K562 (cell line): ENCODE measurements around the gene KMT5C. TPM values are rescaled to one million over a fixed set of nuclear protein-coding genes. Genes with fewer than 3 reads are reported as not detected.

Experiments
- E2F3 ChIP-seq: fragments of 250-450 bp; sonication (Bioruptor Pico); IDR thresholded peaks from 2 replicates; pipeline ENCODE4 v1.4.0; 2020; ENCODE audit warnings: mild to moderate bottlenecking
- FOXJ2 ChIP-seq: fragments of 200-800 bp; sonication (Bioruptor generic); IDR thresholded peaks from 2 replicates; pipeline ENCODE4 v1.6.1; 2016; ENCODE audit warnings: missing genetic modification characterization, missing compliant biosample characterization
- FOXJ3 ChIP-seq: sonication (generic); formaldehyde crosslinking; IDR thresholded peaks from 2 replicates; pipeline ENCODE4 v1.4.0; 2020; ENCODE audit warnings: mild to moderate bottlenecking, missing genetic modification reagents
- GABPB1 ChIP-seq: sonication (generic); formaldehyde crosslinking; IDR thresholded peaks from 2 replicates; pipeline ENCODE4 v1.8.0; 2022; ENCODE audit warnings: mild to moderate bottlenecking, missing genetic modification reagents
- NFRKB ChIP-seq: fragments of 450-650 bp; IDR thresholded peaks from 2 replicates; pipeline ENCODE4 v1.6.1; 2016; ENCODE audit warnings: low read depth
- NR2C2 ChIP-seq, 2 experiments: fragments of 200-800 bp in 1 of 2; sonication (Bioruptor generic) in 1 of 2; sonication (generic) in 1 of 2; formaldehyde crosslinking in 1 of 2; IDR thresholded peaks; 2 replicates each; pipeline versions ENCODE4 v1.6.1 to v1.8.0; 2016 to 2022; ENCODE audit warnings: mild to moderate bottlenecking in 1 of 2, missing compliant biosample characterization in 1 of 2, missing genetic modification characterization in 1 of 2, missing genetic modification reagents in 1 of 2
- RBM22 ChIP-seq: fragments of 200-400 bp; formaldehyde crosslinking; IDR thresholded peaks from 2 replicates; pipeline ENCODE4 v1.6.1; 2018; ENCODE audit warnings: low read length, low read depth; ENCODE audit not compliant: poor library complexity, severe bottlenecking
- SIN3A ChIP-seq, 2 experiments: fragments of 150-350 bp in 1 of 2; IDR thresholded peaks; 2 replicates each; pipeline ENCODE4 v1.6.1; 2011 to 2016; ENCODE audit warnings: borderline replicate concordance in 2 of 2, low read depth in 2 of 2, low read length in 2 of 2, mild to moderate bottlenecking in 2 of 2, moderate library complexity in 2 of 2; ENCODE audit not compliant: control insufficient read depth in 1 of 2
- TEAD4 ChIP-seq, 2 experiments: sonication (generic) in 1 of 2; formaldehyde crosslinking in 1 of 2; IDR thresholded peaks; 2 replicates each; pipeline versions ENCODE4 v1.6.1 to v1.8.0; 2012 to 2022; ENCODE audit warnings: borderline replicate concordance in 1 of 2, inconsistent platforms in 1 of 2, low read length in 1 of 2, mild to moderate bottlenecking in 1 of 2, missing genetic modification reagents in 1 of 2
- ZNF239 ChIP-seq: fragments of 250-450 bp; sonication (Bioruptor Pico); IDR thresholded peaks from 2 replicates; pipeline ENCODE4 v1.4.0; 2020; ENCODE audit warnings: mild to moderate bottlenecking
- ZNF324 ChIP-seq: fragments of 250-450 bp; sonication (Bioruptor Pico); IDR thresholded peaks from 2 replicates; pipeline ENCODE4 v1.4.0; 2020; ENCODE audit warnings: mild to moderate bottlenecking
- polyA plus RNA-seq, 8 experiments: library from polyadenylated mRNA; depleted of rRNA in 4 of 8; stranded (reverse) in 5 of 8; unstranded in 3 of 8; fragments of >200 nt; fragmentation: Nextera tagmentation in 2 of 8; fragmentation: Illumina TruSeq in 1 of 8; extraction: Ambion mirVana in 2 of 8; extraction: Trizol in 1 of 8; gene quantifications; 2 replicates each; pipeline versions ENCODE4 v1.2.1 to v1.2.3, GENCODE V29; 2011 to 2014; ENCODE audit warnings: inconsistent platforms in 1 of 8, missing spikeins in 1 of 8
- total RNA-seq, 7 experiments: library from RNA; depleted of rRNA in 6 of 7; stranded (reverse); fragments of >200 nt in 6 of 7; fragmentation: Illumina TruSeq in 2 of 7; extraction: Trizol in 2 of 7; gene quantifications; 2 replicates each; pipeline versions ENCODE4 v1.2.1 to v1.2.3, GENCODE V29; 2011 to 2021; ENCODE audit warnings: low replicate concordance in 1 of 7
- TF ChIP-seq, protein P1 (sequence below), 3 experiments: fragments of 200-800 bp in 1 of 3; fragments of 250-450 bp in 1 of 3; fragments of 450-650 bp in 1 of 3; sonication (Bioruptor Pico) in 1 of 3; sonication (Bioruptor generic) in 1 of 3; formaldehyde crosslinking in 1 of 3; IDR thresholded peaks; 2 replicates each; pipeline versions ENCODE4 v1.6.1 to v1.8.0; 2016 to 2022; ENCODE audit warnings: mild to moderate bottlenecking in 2 of 3, missing genetic modification characterization in 2 of 3, missing compliant biosample characterization in 1 of 3, moderate library complexity in 1 of 3
- TF ChIP-seq, protein P2 (sequence below): fragments of 250-450 bp; sonication (Bioruptor Pico); IDR thresholded peaks from 2 replicates; pipeline ENCODE4 v1.4.0; 2020; ENCODE audit warnings: borderline replicate concordance
- TF ChIP-seq, protein P3 (sequence below): IDR thresholded peaks from 3 replicates; pipeline ENCODE4 v1.6.1; 2011; ENCODE audit warnings: borderline replicate concordance, mild to moderate bottlenecking, moderate library complexity; ENCODE audit not compliant: insufficient read length; ENCODE audit errors: extremely low read depth

Gene KMT5C
- total and polyA plus RNA-seq, 9 of the 15 experiments (the other 6 are each of a cell fraction or from before 2014, with no cell fraction given): 0.15 to 53.5 (median 16.6) TPM

DNA sequence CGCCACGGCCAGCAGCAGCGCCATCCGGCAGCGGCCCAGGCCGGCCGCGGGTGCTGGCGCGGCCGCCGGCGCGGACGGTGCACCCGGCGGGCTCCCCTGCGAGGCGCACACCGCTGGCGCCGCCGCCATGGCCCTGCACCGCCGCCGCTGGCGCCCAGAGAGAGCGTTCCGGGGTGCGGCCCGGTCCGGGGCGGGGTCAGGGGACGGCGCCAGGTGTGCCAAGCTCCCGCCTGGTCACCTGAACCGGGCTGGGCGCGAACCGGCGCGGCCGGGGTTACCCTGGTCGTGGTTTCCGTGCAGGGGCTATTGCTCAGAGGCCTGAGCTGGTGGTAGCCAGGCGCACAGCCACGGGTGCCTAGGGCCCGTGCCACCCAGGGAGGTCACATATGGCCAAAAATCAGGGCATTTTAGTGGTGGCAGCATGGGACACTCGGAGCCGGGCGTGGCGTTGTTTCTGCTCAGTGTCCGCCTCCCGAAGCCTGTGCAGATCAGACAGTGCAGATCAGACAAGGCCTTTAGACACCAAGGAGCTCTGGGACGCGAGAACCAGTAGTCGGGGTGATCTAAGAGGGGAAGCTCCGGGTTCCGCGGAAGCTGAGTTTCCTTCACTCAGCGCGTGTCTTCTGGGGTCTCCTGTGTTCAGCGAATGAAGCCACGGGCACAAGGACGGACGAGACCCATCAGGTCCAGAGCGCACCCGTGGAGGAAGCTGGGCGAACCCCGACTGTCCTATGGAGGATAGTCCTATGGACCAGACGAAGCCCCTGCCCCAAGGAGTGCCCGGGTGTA lies 44.6 kb downstream of the KMT5C start, which contains the start of gene TMEM238 (continued):
- TF ChIP-seq ZNF239 (CRISPR knock-in tag) (no peak), NFRKB (peak; percentile 59; the same call in 1 of the 2 replicates), RBM22 (no peak), E2F3 (CRISPR knock-in tag) (no peak), TEAD4 (IDR thresholded peaks at IDR 0.05; ENCODE audit: low read length) (no peak), TEAD4 (CRISPR knock-in tag; IDR thresholded peaks at IDR 0.05; ENCODE audit: borderline replicate concordance) (no peak), ZNF324 (CRISPR knock-in tag) (no peak), FOXJ3 (CRISPR knock-in tag) (no peak), GABPB1 (CRISPR knock-in tag) (0 out of 2 replicates have a peak, but pooled peaks have one; percentile 30), SIN3A (IDR thresholded peaks at IDR 0.05; ENCODE audit: borderline replicate concordance in 2 of 2, control insufficient read depth in 1 of 2, low read depth in 2 of 2, low read length in 2 of 2) (peak in 1 of 2 experiments; percentile 5; a peak in 1 of 4 replicates), FOXJ2 (no peak), NR2C2 (CRISPR knock-in tag; IDR thresholded peaks at IDR 0.05) (no peak), NR2C2 (tag; IDR thresholded peaks at IDR 0.05) (peak; percentile 47)
- TF ChIP-seq, protein P1, sequence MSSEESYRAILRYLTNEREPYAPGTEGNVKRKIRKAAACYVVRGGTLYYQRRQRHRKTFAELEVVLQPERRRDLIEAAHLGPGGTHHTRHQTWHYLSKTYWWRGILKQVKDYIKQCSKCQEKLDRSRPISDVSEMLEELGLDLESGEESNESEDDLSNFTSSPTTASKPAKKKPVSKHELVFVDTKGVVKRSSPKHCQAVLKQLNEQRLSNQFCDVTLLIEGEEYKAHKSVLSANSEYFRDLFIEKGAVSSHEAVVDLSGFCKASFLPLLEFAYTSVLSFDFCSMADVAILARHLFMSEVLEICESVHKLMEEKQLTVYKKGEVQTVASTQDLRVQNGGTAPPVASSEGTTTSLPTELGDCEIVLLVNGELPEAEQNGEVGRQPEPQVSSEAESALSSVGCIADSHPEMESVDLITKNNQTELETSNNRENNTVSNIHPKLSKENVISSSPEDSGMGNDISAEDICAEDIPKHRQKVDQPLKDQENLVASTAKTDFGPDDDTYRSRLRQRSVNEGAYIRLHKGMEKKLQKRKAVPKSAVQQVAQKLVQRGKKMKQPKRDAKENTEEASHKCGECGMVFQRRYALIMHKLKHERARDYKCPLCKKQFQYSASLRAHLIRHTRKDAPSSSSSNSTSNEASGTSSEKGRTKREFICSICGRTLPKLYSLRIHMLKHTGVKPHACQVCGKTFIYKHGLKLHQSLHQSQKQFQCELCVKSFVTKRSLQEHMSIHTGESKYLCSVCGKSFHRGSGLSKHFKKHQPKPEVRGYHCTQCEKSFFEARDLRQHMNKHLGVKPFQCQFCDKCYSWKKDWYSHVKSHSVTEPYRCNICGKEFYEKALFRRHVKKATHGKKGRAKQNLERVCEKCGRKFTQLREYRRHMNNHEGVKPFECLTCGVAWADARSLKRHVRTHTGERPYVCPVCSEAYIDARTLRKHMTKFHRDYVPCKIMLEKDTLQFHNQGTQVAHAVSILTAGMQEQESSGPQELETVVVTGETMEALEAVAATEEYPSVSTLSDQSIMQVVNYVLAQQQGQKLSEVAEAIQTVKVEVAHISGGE (CRISPR knock-in tag; IDR thresholded peaks at IDR 0.05): peak in 2 of 3 experiments; percentile 16 to 28; a peak in 2 of 6 replicates
- TF ChIP-seq, protein P2, sequence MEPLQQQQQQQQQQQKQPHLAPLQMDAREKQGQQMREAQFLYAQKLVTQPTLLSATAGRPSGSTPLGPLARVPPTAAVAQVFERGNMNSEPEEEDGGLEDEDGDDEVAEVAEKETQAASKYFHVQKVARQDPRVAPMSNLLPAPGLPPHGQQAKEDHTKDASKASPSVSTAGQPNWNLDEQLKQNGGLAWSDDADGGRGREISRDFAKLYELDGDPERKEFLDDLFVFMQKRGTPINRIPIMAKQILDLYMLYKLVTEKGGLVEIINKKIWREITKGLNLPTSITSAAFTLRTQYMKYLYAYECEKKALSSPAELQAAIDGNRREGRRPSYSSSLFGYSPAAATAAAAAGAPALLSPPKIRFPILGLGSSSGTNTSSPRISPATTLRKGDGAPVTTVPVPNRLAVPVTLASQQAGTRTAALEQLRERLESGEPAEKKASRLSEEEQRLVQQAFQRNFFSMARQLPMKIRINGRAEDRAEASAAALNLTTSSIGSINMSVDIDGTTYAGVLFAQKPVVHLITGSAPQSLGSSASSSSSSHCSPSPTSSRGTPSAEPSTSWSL: no peak
- TF ChIP-seq, protein P3, sequence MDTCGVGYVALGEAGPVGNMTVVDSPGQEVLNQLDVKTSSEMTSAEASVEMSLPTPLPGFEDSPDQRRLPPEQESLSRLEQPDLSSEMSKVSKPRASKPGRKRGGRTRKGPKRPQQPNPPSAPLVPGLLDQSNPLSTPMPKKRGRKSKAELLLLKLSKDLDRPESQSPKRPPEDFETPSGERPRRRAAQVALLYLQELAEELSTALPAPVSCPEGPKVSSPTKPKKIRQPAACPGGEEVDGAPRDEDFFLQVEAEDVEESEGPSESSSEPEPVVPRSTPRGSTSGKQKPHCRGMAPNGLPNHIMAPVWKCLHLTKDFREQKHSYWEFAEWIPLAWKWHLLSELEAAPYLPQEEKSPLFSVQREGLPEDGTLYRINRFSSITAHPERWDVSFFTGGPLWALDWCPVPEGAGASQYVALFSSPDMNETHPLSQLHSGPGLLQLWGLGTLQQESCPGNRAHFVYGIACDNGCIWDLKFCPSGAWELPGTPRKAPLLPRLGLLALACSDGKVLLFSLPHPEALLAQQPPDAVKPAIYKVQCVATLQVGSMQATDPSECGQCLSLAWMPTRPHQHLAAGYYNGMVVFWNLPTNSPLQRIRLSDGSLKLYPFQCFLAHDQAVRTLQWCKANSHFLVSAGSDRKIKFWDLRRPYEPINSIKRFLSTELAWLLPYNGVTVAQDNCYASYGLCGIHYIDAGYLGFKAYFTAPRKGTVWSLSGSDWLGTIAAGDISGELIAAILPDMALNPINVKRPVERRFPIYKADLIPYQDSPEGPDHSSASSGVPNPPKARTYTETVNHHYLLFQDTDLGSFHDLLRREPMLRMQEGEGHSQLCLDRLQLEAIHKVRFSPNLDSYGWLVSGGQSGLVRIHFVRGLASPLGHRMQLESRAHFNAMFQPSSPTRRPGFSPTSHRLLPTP: no peak
